Gastroesophageal sphincter (tissue), 3 donors: ENCODE measurements around the gene STIM2.

Experiments
- CTCF ChIP-seq, 4 experiments: fragments of 200-600 bp in 2 of 4; fragments of 450-650 bp in 2 of 4; sonication (generic) in 1 of 4; IDR thresholded peaks; one replicate each; pipeline ENCODE4 v1.5.1; 2017 to 2019; ENCODE audit warnings: antibody characterized with exemption in 4 of 4, mild to moderate bottlenecking in 2 of 4, moderate library complexity in 2 of 4
- POLR2AphosphoS5 ChIP-seq: sonication (generic); formaldehyde crosslinking; IDR thresholded peaks from one replicate; pipeline ENCODE4 v1.6.1; 2017; ENCODE audit warnings: antibody characterized with exemption

GRCh38 chr4:26827798-26828197, 32.8 kb upstream of the STIM2 start:
- no peak for TF ChIP-seq CTCF (IDR thresholded peaks at IDR 0.05)
- no peak for TF ChIP-seq POLR2AphosphoS5
